Activated B cell treated with CpG ODN at 0.5 μM for 24 hours (primary cell): Measurements from ENCODE around the gene EPS8L2. TPM values are rescaled to one million over a fixed set of nuclear protein-coding genes. Genes with fewer than 3 reads are reported as not detected.

Experiments used
- ATAC-seq: fragments of 200-7000 bp; cut with Tn5 transposase; one replicate; pipeline ENCODE4 v1.10.0; 2021; ENCODE audit warnings: low read depth, mild to moderate bottlenecking, moderate library complexity
- CTCF ChIA-PET: fragments of 350-600 bp; sonication (Branson Sonifier 250); formaldehyde crosslinking; loops from one replicate; lab custom pipeline; 2021; ENCODE audit warnings: antibody characterized with exemption; lab: Charles Lee
- POLR2A ChIA-PET: fragments of 350-600 bp; sonication (Branson Sonifier 250); formaldehyde crosslinking; loops from one replicate; lab custom pipeline; 2021; ENCODE audit warnings: antibody characterized with exemption; lab: Charles Lee
- DNase-seq: peaks from one replicate; pipeline ENCODE4 v3.0.0; 2022
- H3K27ac Mint-ChIP-seq: one replicate; pipeline ENCODE4 v1.8.0; 2020; ENCODE audit warnings: mixed read lengths
- H3K27me3 Mint-ChIP-seq: one replicate; pipeline ENCODE4 v1.8.0; 2021; ENCODE audit warnings: mixed read lengths
- H3K36me3 Mint-ChIP-seq: one replicate; pipeline ENCODE4 v1.8.0; 2021; ENCODE audit warnings: low read depth, mixed read lengths
- H3K4me1 Mint-ChIP-seq: one replicate; pipeline ENCODE4 v1.8.0; 2021; ENCODE audit warnings: mixed read lengths
- H3K4me3 Mint-ChIP-seq: one replicate; pipeline ENCODE4 v1.8.0; 2020; ENCODE audit warnings: mild to moderate bottlenecking, mixed read lengths
- H3K9me3 Mint-ChIP-seq: one replicate; pipeline ENCODE4 v1.8.0; 2020; ENCODE audit warnings: mixed read lengths
- CTCF ChIP-seq: fragments of 200-600 bp; IDR thresholded peaks from one replicate; pipeline ENCODE4 v1.8.0; 2022; ENCODE audit warnings: antibody characterized with exemption, mild to moderate bottlenecking
- intact Hi-C: fragments of 100-400 bp; cut with micrococcal nuclease; formaldehyde crosslinking; loops from one replicate; pipeline ENCODE4 v1.15.1; 2024
- total RNA-seq: library from RNA; stranded (reverse); gene quantifications from 2 replicates; pipeline ENCODE4 v1.2.3, GENCODE V29; 2022

EPS8L2 gene
- total RNA-seq, 1 donor from 2014 or later, result 5.9 TPM

GRCh38 chr11:745428-745827, 39.4 kb downstream of the EPS8L2 start:
- no peak for DNase-seq
- no peaks in the 10 kb centered on the region for H3K27me3 Mint-ChIP-seq
- no peaks in the 10 kb centered on the region for H3K9me3 Mint-ChIP-seq
- H3K36me3 Mint-ChIP-seq, result no peaks in the 10 kb centered on the region
- no peak overlapping the region for H3K27ac Mint-ChIP-seq
- ChIA-PET CTCF (no interaction called here), POLR2A (no interaction called here)
- intact Hi-C loops, result no loop called here
- no peak for TF ChIP-seq CTCF
- no peak for ATAC-seq
- H3K4me3 Mint-ChIP-seq, result no peak overlapping the region
- H3K4me1 Mint-ChIP-seq, result peaks cover 22% of the 10 kb centered on the region

- Mint-ChIP-seq H3K27ac (peak overlapping the region; percentile 59), H3K9me3 (no peaks in the 10 kb centered on the region), H3K4me3 (peak overlapping the region; percentile 76), H3K36me3 (no peaks in the 10 kb centered on the region), H3K27me3 (no peaks in the 10 kb centered on the region), H3K4me1 (peaks cover 22% of the 10 kb centered on the region)
- peak; percentile 6 for ATAC-seq
- no peak for TF ChIP-seq CTCF
- CTCF ChIA-PET, result interaction anchor here (0.7 to 2.6 kb wide), 2 partner anchors 12 to 51 kb away, joined by 4 to 8 read pairs; partner anchors contain the start of genes DEAF1 and TMEM80
- DNase-seq, result no peak
- intact Hi-C loops, result loop anchor here (1.0 to 2.0 kb wide), 5 partner anchors 18 to 51 kb away; partner anchors contain the start of genes DEAF1, GATD1 and TMEM80
- POLR2A ChIA-PET, result interaction anchor here (0.6 to 2.7 kb wide), 12 partner anchors 20 to 1196 kb away, joined by 3 to 26 read pairs (median 4); partner anchors contain the start of genes DEAF1, GATD1, HRAS and IRF7
Observed at GRCh38 chr11:746289-747157, 40.5 kb downstream of the EPS8L2 start.

- no peaks in the 10 kb centered on the region for H3K9me3 Mint-ChIP-seq
- ChIA-PET POLR2A (interaction anchor here (0.6 to 2.7 kb wide), 18 partner anchors 10 to 1195 kb away, joined by 3 to 26 read pairs (median 4); partner anchors contain the start of genes DEAF1, GATD1, HRAS and IRF7), CTCF (interaction anchor here (0.7 to 2.6 kb wide), 3 partner anchors 11 to 52 kb away, joined by 4 to 8 read pairs (median 7); partner anchors contain the start of genes DEAF1 and TMEM80)
- intact Hi-C loops, result loop anchor here (1.0 to 2.0 kb wide), 5 partner anchors 18 to 52 kb away; partner anchors contain the start of genes DEAF1, GATD1 and TMEM80
- DNase-seq (peak; percentile 91), ATAC-seq (peak; percentile 91)
- peaks cover 2% of the 10 kb centered on the region for H3K36me3 Mint-ChIP-seq
- peak within 1 kb of the TSS; percentile 82 for H3K27ac Mint-ChIP-seq
- no peaks in the 10 kb centered on the region for H3K27me3 Mint-ChIP-seq
- H3K4me1 Mint-ChIP-seq, result peaks cover 24% of the 10 kb centered on the region
- no peak for TF ChIP-seq CTCF
- peak within 1 kb of the TSS; percentile 86 for H3K4me3 Mint-ChIP-seq
Observed at GRCh38 chr11:747158-748006, 41.4 kb downstream of the EPS8L2 start, which contains the start of gene TALDO1. TALDO1 (plus strand) TSS chr11:747464; CDS start chr11:747482, 18 bp downstream.

- peaks cover 8% of the 10 kb centered on the region for H3K36me3 Mint-ChIP-seq
- ChIA-PET POLR2A (interaction anchor here (0.6 to 2.7 kb wide), 11 partner anchors 11 to 404 kb away, joined by 3 to 26 read pairs (median 5); partner anchors contain the start of genes DEAF1, IRF7, PHRF1 and PIDD1), CTCF (interaction anchor here (1.3 to 2.6 kb wide), 3 partner anchors 17 to 52 kb away, joined by 3 to 8 read pairs (median 7); partner anchors contain the start of genes DEAF1 and TMEM80)
- ATAC-seq, result peak; percentile 3
- peak overlapping the region; percentile 86 for H3K4me3 Mint-ChIP-seq
- no peaks in the 10 kb centered on the region for H3K9me3 Mint-ChIP-seq
- no peak for TF ChIP-seq CTCF
- H3K27me3 Mint-ChIP-seq, result no peaks in the 10 kb centered on the region
- H3K4me1 Mint-ChIP-seq, result peaks cover 26% of the 10 kb centered on the region
- DNase-seq, result no peak
- intact Hi-C loops, result no loop called here
- H3K27ac Mint-ChIP-seq, result peak overlapping the region; percentile 82
Observed at GRCh38 chr11:748007-748359, 42.0 kb downstream of the EPS8L2 start.
